HepG2 (cell line): ENCODE data around the gene CYP46A1. TPM values are rescaled to one million over a fixed set of nuclear protein-coding genes. Genes with fewer than 3 reads are reported as not detected.

Source experiments
- ASH2L ChIP-seq: fragments of 300-600, 200-600 bp; sonication (generic); IDR thresholded peaks from 2 replicates; pipeline ENCODE4 v1.7.0; 2017; ENCODE audit warnings: low read depth, mild to moderate bottlenecking, moderate library complexity, mixed read lengths, low read length; ENCODE audit not compliant: insufficient read length
- ATF5 ChIP-seq: sonication (generic); formaldehyde crosslinking; IDR thresholded peaks from 2 replicates; pipeline ENCODE4 v1.4.0; 2020; ENCODE audit warnings: mild to moderate bottlenecking, low read depth, missing genetic modification reagents
- HNF4A ChIP-seq: sonication (generic); formaldehyde crosslinking; IDR thresholded peaks from 2 replicates; pipeline ENCODE4 v1.4.0; 2020; ENCODE audit warnings: missing genetic modification reagents
- KDM5B ChIP-seq: sonication (generic); formaldehyde crosslinking; IDR thresholded peaks from 2 replicates; pipeline ENCODE4 v1.4.0; 2020; ENCODE audit warnings: missing genetic modification reagents, mild to moderate bottlenecking, borderline replicate concordance
- LCORL ChIP-seq, 2 experiments: fragments of 450-650 bp in 1 of 2; sonication (generic) in 1 of 2; formaldehyde crosslinking in 1 of 2; IDR thresholded peaks; 2 replicates each; pipeline versions ENCODE4 v1.5.0 to v1.6.1; 2017 to 2020; ENCODE audit warnings: antibody characterized with exemption in 1 of 2, missing genetic modification reagents in 1 of 2
- MBD4 ChIP-seq: IDR thresholded peaks from 2 replicates; pipeline ENCODE4 v1.6.1; 2012; ENCODE audit warnings: low read length, inconsistent platforms, borderline replicate concordance
- MXD4 ChIP-seq: IDR thresholded peaks from 2 replicates; pipeline ENCODE4 v1.6.1; 2016; ENCODE audit warnings: mild to moderate bottlenecking, missing biosample characterization, missing genetic modification reagents
- MYNN ChIP-seq: sonication (generic); formaldehyde crosslinking; IDR thresholded peaks from 2 replicates; pipeline ENCODE4 v1.4.0; 2020; ENCODE audit warnings: mild to moderate bottlenecking, low read depth, missing genetic modification reagents
- PRDM15 ChIP-seq: sonication (generic); formaldehyde crosslinking; IDR thresholded peaks from 2 replicates; pipeline ENCODE4 v1.4.0; 2020; ENCODE audit warnings: missing genetic modification reagents
- RFXAP ChIP-seq: sonication (generic); formaldehyde crosslinking; IDR thresholded peaks from 2 replicates; pipeline ENCODE4 v1.4.0; 2020; ENCODE audit warnings: missing genetic modification reagents, borderline replicate concordance
- ZNF143 ChIP-seq: sonication (generic); formaldehyde crosslinking; IDR thresholded peaks from 2 replicates; pipeline ENCODE4 v1.4.0; 2020; ENCODE audit warnings: missing genetic modification reagents
- ZNF282 ChIP-seq: fragments of 450-650 bp; IDR thresholded peaks from 2 replicates; pipeline ENCODE4 v1.6.1; 2018; ENCODE audit not compliant: partially characterized antibody
- ZNF652 ChIP-seq: IDR thresholded peaks from 2 replicates; pipeline ENCODE4 v1.6.1; 2016; ENCODE audit warnings: low read depth, borderline replicate concordance
- ZNF776 ChIP-seq: sonication (generic); formaldehyde crosslinking; IDR thresholded peaks from 2 replicates; pipeline ENCODE4 v1.4.0; 2020; ENCODE audit warnings: mild to moderate bottlenecking, missing genetic modification reagents
- polyA plus RNA-seq, 8 experiments: library from polyadenylated mRNA; depleted of rRNA in 3 of 8; stranded (reverse) in 7 of 8; unstranded in 1 of 8; fragments of >200 nt; fragmentation: Illumina TruSeq in 4 of 8; extraction: Trizol in 4 of 8; gene quantifications; 2 replicates each; pipeline versions ENCODE4 v1.2.1 to v1.2.3, GENCODE V29; 2011 to 2016; ENCODE audit warnings: low read depth in 4 of 8, missing spikeins in 1 of 8, mixed read lengths in 1 of 8; ENCODE audit not compliant: insufficient read depth in 1 of 8
- total RNA-seq, 5 experiments: library from RNA; depleted of rRNA; stranded (reverse); fragments of >200 nt; fragmentation: Illumina TruSeq; extraction: Trizol; gene quantifications; 2 replicates each; pipeline ENCODE4 v1.2.3, GENCODE V29; 2016; ENCODE audit warnings: low read depth in 1 of 5
- TF ChIP-seq, protein P1 (sequence below): sonication (generic); formaldehyde crosslinking; conservative IDR thresholded peaks from 2 replicates; pipeline ENCODE4 v1.5.0; 2020; ENCODE audit warnings: missing genetic modification reagents
- TF ChIP-seq, protein P2 (sequence below): sonication (generic); formaldehyde crosslinking; IDR thresholded peaks from 2 replicates; pipeline ENCODE4 v1.8.1; 2023; ENCODE audit warnings: mild to moderate bottlenecking, missing genetic modification reagents

Gene CYP46A1
- total and polyA plus RNA-seq, 2 of the 13 experiments (the other 11 are each of a cell fraction or from before 2014, with no cell fraction given), result not detected

- TF ChIP-seq MXD4, result no peak; the same call in 1 of the 2 replicates
- no peak for TF ChIP-seq RFXAP (CRISPR knock-in tag)
- no peak for TF ChIP-seq MYNN (CRISPR knock-in tag)
- TF ChIP-seq ZNF652 (CRISPR knock-in tag), result no peak
- TF ChIP-seq, protein P1, sequence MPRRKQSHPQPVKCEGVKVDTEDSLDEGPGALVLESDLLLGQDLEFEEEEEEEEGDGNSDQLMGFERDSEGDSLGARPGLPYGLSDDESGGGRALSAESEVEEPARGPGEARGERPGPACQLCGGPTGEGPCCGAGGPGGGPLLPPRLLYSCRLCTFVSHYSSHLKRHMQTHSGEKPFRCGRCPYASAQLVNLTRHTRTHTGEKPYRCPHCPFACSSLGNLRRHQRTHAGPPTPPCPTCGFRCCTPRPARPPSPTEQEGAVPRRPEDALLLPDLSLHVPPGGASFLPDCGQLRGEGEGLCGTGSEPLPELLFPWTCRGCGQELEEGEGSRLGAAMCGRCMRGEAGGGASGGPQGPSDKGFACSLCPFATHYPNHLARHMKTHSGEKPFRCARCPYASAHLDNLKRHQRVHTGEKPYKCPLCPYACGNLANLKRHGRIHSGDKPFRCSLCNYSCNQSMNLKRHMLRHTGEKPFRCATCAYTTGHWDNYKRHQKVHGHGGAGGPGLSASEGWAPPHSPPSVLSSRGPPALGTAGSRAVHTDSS (CRISPR knock-in tag), result no peak
- TF ChIP-seq HNF4A, result peak; percentile 69
- TF ChIP-seq MBD4, result no peak
- TF ChIP-seq LCORL (IDR thresholded peaks at IDR 0.05), result no peak
- peak; percentile 78 for TF ChIP-seq LCORL (CRISPR knock-in tag; IDR thresholded peaks at IDR 0.05)
- no peak for TF ChIP-seq KDM5B
- 0 out of 2 replicates have a peak, but pooled peaks have one; percentile 37 for TF ChIP-seq PRDM15
- peak; percentile 65 for TF ChIP-seq ASH2L
- TF ChIP-seq, protein P2, sequence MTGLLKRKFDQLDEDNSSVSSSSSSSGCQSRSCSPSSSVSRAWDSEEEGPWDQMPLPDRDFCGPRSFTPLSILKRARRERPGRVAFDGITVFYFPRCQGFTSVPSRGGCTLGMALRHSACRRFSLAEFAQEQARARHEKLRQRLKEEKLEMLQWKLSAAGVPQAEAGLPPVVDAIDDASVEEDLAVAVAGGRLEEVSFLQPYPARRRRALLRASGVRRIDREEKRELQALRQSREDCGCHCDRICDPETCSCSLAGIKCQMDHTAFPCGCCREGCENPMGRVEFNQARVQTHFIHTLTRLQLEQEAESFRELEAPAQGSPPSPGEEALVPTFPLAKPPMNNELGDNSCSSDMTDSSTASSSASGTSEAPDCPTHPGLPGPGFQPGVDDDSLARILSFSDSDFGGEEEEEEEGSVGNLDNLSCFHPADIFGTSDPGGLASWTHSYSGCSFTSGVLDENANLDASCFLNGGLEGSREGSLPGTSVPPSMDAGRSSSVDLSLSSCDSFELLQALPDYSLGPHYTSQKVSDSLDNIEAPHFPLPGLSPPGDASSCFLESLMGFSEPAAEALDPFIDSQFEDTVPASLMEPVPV (CRISPR knock-in tag), result no peak
- TF ChIP-seq ATF5, result no peak
- TF ChIP-seq ZNF282, result no peak
- TF ChIP-seq ZNF776 (CRISPR knock-in tag), result no peak; the same call in 1 of the 2 replicates
- no peak for TF ChIP-seq ZNF143 (CRISPR knock-in tag)
Measured at GRCh38 chr14:99729991-99730875, 46.1 kb downstream of the CYP46A1 start (continued).
